Nephron progenitor cell (in vitro differentiated cells): Measurements from ENCODE around the gene DOCK9.

Experiments used
- DNase-seq: peaks from one replicate; pipeline ENCODE4 v3.0.0; 2021
- H3K27ac Mint-ChIP-seq: 2 replicates; pipeline ENCODE4 v1.8.0; 2021; ENCODE audit warnings: mild to moderate bottlenecking, moderate library complexity, mixed read lengths
- H3K27me3 Mint-ChIP-seq: 2 replicates; pipeline ENCODE4 v1.8.0; 2021; ENCODE audit warnings: mild to moderate bottlenecking, low read depth, mixed read lengths; ENCODE audit not compliant: poor library complexity
- H3K36me3 Mint-ChIP-seq: 2 replicates; pipeline ENCODE4 v1.8.0; 2021; ENCODE audit warnings: low read depth, mixed read lengths
- H3K4me1 Mint-ChIP-seq: 2 replicates; pipeline ENCODE4 v1.8.0; 2021; ENCODE audit warnings: mixed read lengths
- H3K4me3 Mint-ChIP-seq: 2 replicates; pipeline ENCODE4 v1.8.0; 2021; ENCODE audit warnings: mild to moderate bottlenecking, moderate library complexity, mixed read lengths
- H3K9me3 Mint-ChIP-seq: 2 replicates; pipeline ENCODE4 v1.8.0; 2021; ENCODE audit warnings: mild to moderate bottlenecking, moderate library complexity, mixed read lengths
- TF ChIP-seq, protein P1 (sequence below): fragments of 200-600 bp; sonication (generic); IDR thresholded peaks from 2 replicates; pipeline ENCODE4 v1.5.0; 2021; ENCODE audit warnings: antibody characterized with exemption

Gene DOCK9

GRCh38 chr13:98839856-98840769, 137.8 kb downstream of the DOCK9 start:
- Mint-ChIP-seq H3K27me3 (peaks cover 4% of the 10 kb centered on the region), H3K9me3 (no peaks in the 10 kb centered on the region), H3K36me3 (no peaks in the 10 kb centered on the region), H3K4me1 (peaks cover 39% of the 10 kb centered on the region), H3K27ac (no peak overlapping the region), H3K4me3 (no peak overlapping the region)
- TF ChIP-seq, protein P1, sequence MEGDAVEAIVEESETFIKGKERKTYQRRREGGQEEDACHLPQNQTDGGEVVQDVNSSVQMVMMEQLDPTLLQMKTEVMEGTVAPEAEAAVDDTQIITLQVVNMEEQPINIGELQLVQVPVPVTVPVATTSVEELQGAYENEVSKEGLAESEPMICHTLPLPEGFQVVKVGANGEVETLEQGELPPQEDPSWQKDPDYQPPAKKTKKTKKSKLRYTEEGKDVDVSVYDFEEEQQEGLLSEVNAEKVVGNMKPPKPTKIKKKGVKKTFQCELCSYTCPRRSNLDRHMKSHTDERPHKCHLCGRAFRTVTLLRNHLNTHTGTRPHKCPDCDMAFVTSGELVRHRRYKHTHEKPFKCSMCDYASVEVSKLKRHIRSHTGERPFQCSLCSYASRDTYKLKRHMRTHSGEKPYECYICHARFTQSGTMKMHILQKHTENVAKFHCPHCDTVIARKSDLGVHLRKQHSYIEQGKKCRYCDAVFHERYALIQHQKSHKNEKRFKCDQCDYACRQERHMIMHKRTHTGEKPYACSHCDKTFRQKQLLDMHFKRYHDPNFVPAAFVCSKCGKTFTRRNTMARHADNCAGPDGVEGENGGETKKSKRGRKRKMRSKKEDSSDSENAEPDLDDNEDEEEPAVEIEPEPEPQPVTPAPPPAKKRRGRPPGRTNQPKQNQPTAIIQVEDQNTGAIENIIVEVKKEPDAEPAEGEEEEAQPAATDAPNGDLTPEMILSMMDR = peak; percentile 88
- peak; percentile 76 for DNase-seq

GRCh38 chr13:98838776-98839175, 139.1 kb downstream of the DOCK9 start:
- TF ChIP-seq, protein P1 = no peak
- Mint-ChIP-seq H3K4me1 (peaks cover 40% of the 10 kb centered on the region), H3K9me3 (no peaks in the 10 kb centered on the region), H3K27me3 (peaks cover 4% of the 10 kb centered on the region), H3K27ac (no peak overlapping the region), H3K36me3 (no peaks in the 10 kb centered on the region), H3K4me3 (no peak overlapping the region)
- DNase-seq = no peak

DNA sequence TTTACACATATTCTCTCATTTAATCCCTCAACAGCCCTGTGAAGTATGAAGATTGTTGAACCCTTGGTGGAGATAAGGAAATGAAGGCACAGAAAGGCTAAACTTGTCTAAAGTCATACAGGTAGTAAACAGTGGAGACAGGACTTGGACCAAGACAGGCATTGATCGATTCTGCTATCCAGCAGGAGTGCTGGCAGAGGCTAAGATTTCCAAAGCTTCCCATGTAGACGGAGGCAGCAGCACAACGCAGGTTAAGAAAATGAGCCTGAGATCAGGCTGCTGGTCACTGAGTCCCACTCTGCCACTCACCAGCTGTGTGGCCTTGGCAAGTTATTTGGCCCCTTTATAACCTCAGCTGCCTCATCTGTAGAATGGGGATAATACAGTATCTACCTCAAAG, 140.0 kb downstream of the DOCK9 start:
- Mint-ChIP-seq H3K4me1 (peaks cover 33% of the 10 kb centered on the region), H3K4me3 (no peak overlapping the region), H3K9me3 (no peaks in the 10 kb centered on the region), H3K36me3 (no peaks in the 10 kb centered on the region), H3K27ac (no peak overlapping the region), H3K27me3 (peaks cover 4% of the 10 kb centered on the region)
- no peak for DNase-seq
- TF ChIP-seq, protein P1 = no peak

DNA sequence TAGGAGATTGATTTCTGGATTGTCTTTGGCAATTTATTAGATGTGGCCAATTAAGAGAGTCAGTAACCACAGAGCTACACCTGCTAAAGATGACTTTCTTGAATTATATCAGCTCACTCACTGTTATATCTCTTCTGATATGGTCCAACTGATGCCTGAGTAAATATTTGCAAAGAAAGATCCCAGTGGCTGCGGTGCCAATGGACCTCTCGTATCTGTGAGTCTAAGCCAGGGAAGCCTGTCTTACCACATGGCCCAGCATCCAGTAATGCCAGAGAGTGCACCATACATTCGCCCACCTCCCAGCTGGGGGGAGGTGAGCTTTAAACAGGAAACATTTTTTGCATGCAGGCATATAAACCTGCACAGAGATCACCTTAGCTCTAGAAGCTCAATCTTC, 142.7 kb downstream of the DOCK9 start:
- no peak overlapping the region for H3K4me3 Mint-ChIP-seq
- H3K27ac Mint-ChIP-seq = no peak overlapping the region
- no peaks in the 10 kb centered on the region for H3K36me3 Mint-ChIP-seq
- no peak for DNase-seq
- H3K9me3 Mint-ChIP-seq = no peaks in the 10 kb centered on the region
- TF ChIP-seq, protein P1 = no peak
- peaks cover 11% of the 10 kb centered on the region for H3K4me1 Mint-ChIP-seq
- H3K27me3 Mint-ChIP-seq = peaks cover 4% of the 10 kb centered on the region

DNA sequence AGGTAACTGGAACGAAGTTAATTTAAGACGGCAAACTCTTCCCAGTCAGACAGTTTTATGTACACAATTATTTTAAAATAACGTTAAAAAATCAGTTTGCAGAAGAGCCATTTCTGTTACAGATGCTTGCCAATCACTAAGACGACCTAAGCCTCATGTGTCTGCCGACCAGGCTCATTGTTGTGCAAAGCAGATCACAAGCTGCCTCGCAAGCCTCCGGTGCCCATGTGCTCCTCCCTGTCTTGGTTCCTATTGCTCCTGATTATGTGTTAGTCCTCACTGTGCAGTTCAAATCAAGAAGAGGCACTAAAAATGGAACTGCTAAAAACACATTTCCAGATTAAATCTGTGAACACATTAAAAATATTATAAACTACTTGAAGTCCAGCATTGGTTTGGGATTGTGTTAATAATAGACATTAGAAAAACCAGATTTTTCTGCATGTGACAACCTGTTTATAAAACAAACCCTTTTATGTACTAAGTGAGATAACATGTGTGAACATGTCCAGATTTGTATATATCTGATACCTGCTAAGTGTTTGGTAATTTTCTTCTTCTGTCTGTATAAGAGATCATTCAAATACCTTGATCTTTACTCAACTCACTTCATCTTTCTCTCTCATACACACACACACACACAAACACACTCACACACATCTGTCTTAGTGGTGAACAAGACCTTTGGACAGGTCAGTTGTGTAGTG, 143.5 kb downstream of the DOCK9 start:
- no peak for DNase-seq
- no peak overlapping the region for H3K27ac Mint-ChIP-seq
- H3K36me3 Mint-ChIP-seq = no peaks in the 10 kb centered on the region
- peaks cover 6% of the 10 kb centered on the region for H3K4me1 Mint-ChIP-seq
- peaks cover 4% of the 10 kb centered on the region for H3K27me3 Mint-ChIP-seq
- no peaks in the 10 kb centered on the region for H3K9me3 Mint-ChIP-seq
- no peak overlapping the region for H3K4me3 Mint-ChIP-seq
- TF ChIP-seq, protein P1 = no peak
